Peyer's patch (tissue), 4 donors: Measurements from ENCODE around the gene RANBP10. TPM values are rescaled to one million over a fixed set of nuclear protein-coding genes. Genes with fewer than 3 reads are reported as not detected.

ENCODE experiments used
- DNase-seq, 3 donors: peaks; one replicate each; pipeline ENCODE4 v3.0.0-alpha.2; 2017 to 2019
- H3K27ac ChIP-seq, 4 donors: fragments of 200-600 bp; sonication (generic); one replicate each; pipeline ENCODE4 v1.5.1; 2016 to 2019
- H3K27me3 ChIP-seq, 2 donors: fragments of 200-600 bp; sonication (generic); one replicate each; pipeline ENCODE4 v1.5.1; 2019
- H3K36me3 ChIP-seq, 3 donors: fragments of 200-600 bp; sonication (generic); one replicate each; pipeline ENCODE4 v1.5.1; 2016 to 2019
- H3K4me1 ChIP-seq, 4 donors: fragments of 200-600 bp; sonication (generic); one replicate each; pipeline ENCODE4 v1.5.1; 2016 to 2019
- H3K4me3 ChIP-seq, 4 donors: fragments of 200-600 bp; sonication (generic); 1 replicate in 3 of 4; 2 replicates in 1 of 4; pipeline ENCODE4 v1.5.1; 2016 to 2019; ENCODE audit warnings: mild to moderate bottlenecking in 1 of 4
- H3K9me3 ChIP-seq, 4 donors: fragments of 200-600 bp; sonication (generic); one replicate each; pipeline ENCODE4 v1.5.1; 2016 to 2019; ENCODE audit warnings: mild to moderate bottlenecking in 1 of 4
- POLR2A ChIP-seq, 2 donors: fragments of 450-650 bp; IDR thresholded peaks; one replicate each; pipeline ENCODE4 v1.5.1; 2017; ENCODE audit warnings: antibody characterized with exemption in 2 of 2, mild to moderate bottlenecking in 2 of 2, moderate library complexity in 2 of 2
- total RNA-seq, 4 donors: library from RNA; depleted of rRNA; stranded (reverse); fragments of >200 nt; gene quantifications; one replicate each; pipeline ENCODE4 v1.1.0, GENCODE V29; 2016
- TF ChIP-seq, protein P1 (sequence below), 6 experiments: fragments of 450-650 bp in 4 of 6; fragments of 200-600 bp in 2 of 6; sonication (generic) in 1 of 6; IDR thresholded peaks; one replicate each; pipeline ENCODE4 v1.5.1; 2017 to 2019; ENCODE audit warnings: antibody characterized with exemption in 6 of 6, mild to moderate bottlenecking in 3 of 6, moderate library complexity in 1 of 6

The RANBP10 gene
- total RNA-seq, 4 donors from 2014 or later: 15.2 to 29.9 (median 24.0) TPM

DNA sequence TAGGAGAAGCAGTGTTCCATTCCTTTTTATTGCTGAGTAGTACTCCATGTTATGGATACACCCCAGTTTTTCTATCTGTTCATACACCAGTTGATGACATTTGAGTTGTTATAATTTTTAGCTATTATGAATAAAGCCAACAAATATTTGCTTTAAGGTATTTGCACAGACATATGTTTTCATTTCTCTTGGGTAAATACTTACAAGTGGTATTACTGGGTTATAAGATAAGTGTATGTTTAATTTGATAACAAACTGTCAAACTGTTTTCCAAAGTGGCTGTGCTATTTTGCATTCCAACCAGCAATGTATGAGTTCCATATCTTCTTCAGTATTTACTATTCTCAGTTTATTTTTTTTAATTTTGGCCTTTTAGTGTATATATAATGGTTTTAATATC, 59.5 kb downstream of the RANBP10 start:
- DNase-seq: no peak
- Histone ChIP-seq H3K27ac (no peak overlapping the region), H3K9me3 (no peaks in the 10 kb centered on the region), H3K36me3 (peaks cover 0 to 28% (median 0%) of the 10 kb centered on the region in 3 donors), H3K4me3 (no peak overlapping the region), H3K27me3 (no peaks in the 10 kb centered on the region), H3K4me1 (peaks cover 0 to 6% (median 2%) of the 10 kb centered on the region in 4 donors)
- no peak for TF ChIP-seq POLR2A (IDR thresholded peaks at IDR 0.05)
- TF ChIP-seq, protein P1, sequence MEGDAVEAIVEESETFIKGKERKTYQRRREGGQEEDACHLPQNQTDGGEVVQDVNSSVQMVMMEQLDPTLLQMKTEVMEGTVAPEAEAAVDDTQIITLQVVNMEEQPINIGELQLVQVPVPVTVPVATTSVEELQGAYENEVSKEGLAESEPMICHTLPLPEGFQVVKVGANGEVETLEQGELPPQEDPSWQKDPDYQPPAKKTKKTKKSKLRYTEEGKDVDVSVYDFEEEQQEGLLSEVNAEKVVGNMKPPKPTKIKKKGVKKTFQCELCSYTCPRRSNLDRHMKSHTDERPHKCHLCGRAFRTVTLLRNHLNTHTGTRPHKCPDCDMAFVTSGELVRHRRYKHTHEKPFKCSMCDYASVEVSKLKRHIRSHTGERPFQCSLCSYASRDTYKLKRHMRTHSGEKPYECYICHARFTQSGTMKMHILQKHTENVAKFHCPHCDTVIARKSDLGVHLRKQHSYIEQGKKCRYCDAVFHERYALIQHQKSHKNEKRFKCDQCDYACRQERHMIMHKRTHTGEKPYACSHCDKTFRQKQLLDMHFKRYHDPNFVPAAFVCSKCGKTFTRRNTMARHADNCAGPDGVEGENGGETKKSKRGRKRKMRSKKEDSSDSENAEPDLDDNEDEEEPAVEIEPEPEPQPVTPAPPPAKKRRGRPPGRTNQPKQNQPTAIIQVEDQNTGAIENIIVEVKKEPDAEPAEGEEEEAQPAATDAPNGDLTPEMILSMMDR (IDR thresholded peaks at IDR 0.05): no peak

DNA sequence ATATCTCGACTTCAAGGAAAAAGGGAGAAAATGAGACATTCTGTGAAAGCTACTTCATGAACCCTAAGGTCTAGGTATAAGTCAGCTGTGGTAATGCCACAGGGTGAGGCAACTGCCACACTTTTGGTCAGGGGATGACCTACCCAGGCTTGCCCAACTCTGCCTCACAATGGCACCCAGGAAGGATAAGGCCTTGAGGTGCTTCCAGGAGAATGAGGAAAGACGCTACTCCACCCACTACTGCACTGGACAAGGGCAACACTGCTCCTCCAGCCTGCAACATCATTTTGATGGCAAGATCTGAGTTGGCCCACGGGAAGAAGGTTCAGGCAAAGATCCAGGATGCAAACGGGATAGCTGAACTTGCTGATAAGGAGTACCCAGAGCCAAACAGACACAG, 65.2 kb downstream of the RANBP10 start:
- TF ChIP-seq, protein P1 (IDR thresholded peaks at IDR 0.05): no peak
- H3K27me3 ChIP-seq: no peaks in the 10 kb centered on the region
- no peaks in the 10 kb centered on the region for H3K4me1 ChIP-seq
- DNase-seq: no peak
- H3K9me3 ChIP-seq: no peaks in the 10 kb centered on the region
- H3K4me3 ChIP-seq: no peak overlapping the region
- no peak overlapping the region for H3K27ac ChIP-seq
- peaks cover 0 to 56% (median 0%) of the 10 kb centered on the region in 3 donors for H3K36me3 ChIP-seq

DNA sequence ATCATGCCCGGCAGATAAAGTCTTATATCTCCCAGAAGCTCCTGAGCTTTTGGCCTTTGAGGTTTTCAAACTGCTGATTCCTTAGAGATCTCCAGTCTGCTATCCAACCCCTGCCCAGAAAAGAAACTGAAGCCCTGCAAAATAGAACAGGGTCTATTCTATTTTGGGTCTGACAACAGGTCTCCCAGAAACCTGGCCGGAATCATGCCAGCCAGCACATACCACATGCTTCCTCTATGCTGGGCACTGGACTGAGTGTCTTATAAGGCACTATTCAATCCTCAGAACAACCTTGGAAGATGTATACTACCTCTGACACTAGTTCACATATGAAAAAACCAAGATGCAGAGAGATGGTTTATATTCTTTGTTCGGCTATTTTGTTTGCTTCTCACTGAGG, 66.0 kb downstream of the RANBP10 start:
- Histone ChIP-seq H3K4me1 (no peaks in the 10 kb centered on the region), H3K4me3 (no peak overlapping the region), H3K27ac (no peak overlapping the region), H3K27me3 (no peaks in the 10 kb centered on the region), H3K9me3 (no peaks in the 10 kb centered on the region), H3K36me3 (peaks cover 0 to 56% (median 0%) of the 10 kb centered on the region in 3 donors)
- DNase-seq: no peak
- TF ChIP-seq, protein P1 (IDR thresholded peaks at IDR 0.05): no peak
- TF ChIP-seq POLR2A (IDR thresholded peaks at IDR 0.05): no peak

DNA sequence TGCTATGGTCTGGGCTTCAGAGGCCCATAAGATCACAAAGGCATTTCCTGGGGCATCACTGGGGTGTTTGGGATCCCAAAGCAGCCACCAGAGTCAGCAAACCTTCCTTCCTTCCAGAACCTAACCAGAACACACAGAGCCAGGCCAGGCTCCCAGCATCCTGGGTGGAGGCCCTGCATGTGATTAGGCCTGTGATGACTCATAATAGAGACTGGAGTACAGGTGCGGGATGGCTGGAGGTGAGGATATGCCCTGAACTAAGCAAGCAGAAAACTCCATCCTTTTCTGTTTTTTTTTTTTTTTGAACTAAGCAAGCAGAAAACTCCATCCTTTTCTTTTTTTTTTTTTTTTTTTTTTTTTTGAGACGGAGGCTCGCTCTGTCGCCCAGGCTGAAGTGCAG, 69.5 kb downstream of the RANBP10 start:
- DNase-seq: no peak
- H3K36me3 ChIP-seq: peaks cover 0 to 49% (median 0%) of the 10 kb centered on the region in 3 donors
- H3K9me3 ChIP-seq: no peaks in the 10 kb centered on the region
- H3K27ac ChIP-seq: no peak overlapping the region
- no peaks in the 10 kb centered on the region for H3K4me1 ChIP-seq
- no peak overlapping the region for H3K4me3 ChIP-seq
- TF ChIP-seq, protein P1 (IDR thresholded peaks at IDR 0.05): no peak
- no peak for TF ChIP-seq POLR2A (IDR thresholded peaks at IDR 0.05)
- no peaks in the 10 kb centered on the region for H3K27me3 ChIP-seq

DNA sequence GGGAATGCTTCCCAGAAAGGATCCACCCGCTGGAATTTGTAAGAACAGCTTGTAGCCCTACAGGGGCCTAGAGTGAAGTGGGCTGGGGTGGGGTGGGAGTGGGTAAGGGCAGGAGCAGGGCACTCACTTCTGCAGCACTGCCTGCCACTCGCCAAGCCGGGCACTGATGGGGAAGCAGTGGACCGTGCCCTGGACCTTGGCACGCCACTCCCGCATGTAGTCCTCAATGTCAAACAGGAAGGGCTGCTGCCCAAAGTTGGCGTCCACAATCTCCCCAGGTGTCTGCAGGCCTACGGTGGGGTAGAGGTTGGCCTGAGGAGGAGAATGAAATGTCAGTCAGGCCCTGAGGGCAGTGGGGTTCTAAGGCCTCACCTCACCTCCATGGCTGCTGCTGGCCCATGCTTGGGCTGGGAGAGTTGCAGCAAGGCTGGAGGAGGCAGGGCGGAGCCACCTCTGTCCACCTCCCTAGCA, 71.6 kb downstream of the RANBP10 start:
- Histone ChIP-seq H3K4me1 (no peaks in the 10 kb centered on the region), H3K27ac (no peak overlapping the region), H3K4me3 (no peak overlapping the region), H3K9me3 (no peaks in the 10 kb centered on the region), H3K27me3 (no peaks in the 10 kb centered on the region), H3K36me3 (peaks cover 0 to 57% (median 0%) of the 10 kb centered on the region in 3 donors)
- TF ChIP-seq, protein P1 (IDR thresholded peaks at IDR 0.05): no peak
- no peak for TF ChIP-seq POLR2A (IDR thresholded peaks at IDR 0.05)
- no peak for DNase-seq
